Lower lobe of right lung (tissue), 2 donors: ENCODE data around the gene ITGA2. TPM values are rescaled to one million over a fixed set of nuclear protein-coding genes. Genes with fewer than 3 reads are reported as not detected.

ENCODE experiments used
- ATAC-seq, 2 donors: fragments of 200-7000 bp; cut with Tn5 transposase; one replicate each; pipeline ENCODE4 v1.9.1; 2020 to 2022; ENCODE audit warnings: mild to moderate bottlenecking in 2 of 2, moderate library complexity in 2 of 2
- DNase-seq: peaks from one replicate; pipeline ENCODE4 v3.0.0-alpha.2; 2020
- H3K27ac ChIP-seq: fragments of 200-600 bp; one replicate; pipeline ENCODE4 v1.8.0; 2022
- H3K27me3 ChIP-seq: fragments of 200-600 bp; one replicate; pipeline ENCODE4 v1.8.0; 2022; ENCODE audit warnings: low read depth
- H3K36me3 ChIP-seq: fragments of 200-600 bp; one replicate; pipeline ENCODE4 v1.8.0; 2022; ENCODE audit warnings: mild to moderate bottlenecking
- H3K4me1 ChIP-seq: fragments of 200-600 bp; one replicate; pipeline ENCODE4 v1.8.0; 2022
- H3K4me3 ChIP-seq: fragments of 200-600 bp; one replicate; pipeline ENCODE4 v1.8.0; 2022; ENCODE audit warnings: mild to moderate bottlenecking
- H3K9me3 ChIP-seq: fragments of 200-600 bp; one replicate; pipeline ENCODE4 v1.8.0; 2022
- CTCF ChIP-seq: fragments of 200-600 bp; IDR thresholded peaks from one replicate; pipeline ENCODE4 v1.8.0; 2022; ENCODE audit warnings: antibody characterized with exemption, mild to moderate bottlenecking
- intact Hi-C: fragments of 100-400 bp; cut with DNase I; formaldehyde crosslinking; loops from one replicate; pipeline ENCODE4 v1.11.0; 2022
- total RNA-seq: library from RNA; stranded (reverse); fragmentation: NEBNext Ultra II Directional; extraction: Animal tissue kit (Norgen Biotek cat#: 25700); gene quantifications from one replicate; pipeline ENCODE4 v1.2.1, GENCODE V29; 2021
- donor health status: DM: no; HTN: yes; CAD: no; lungs with severe emphysema.

ITGA2 gene
- total RNA-seq, 1 donor from 2014 or later, result 7.4 TPM

GRCh38 chr5:53025487-53025886 is 36.3 kb downstream of the ITGA2 start:
- no peak for ATAC-seq
- intact Hi-C loops, result no loop called here
- TF ChIP-seq CTCF, result no peak
- Histone ChIP-seq H3K9me3 (no peaks in the 10 kb centered on the region), H3K4me1 (peaks cover 33% of the 10 kb centered on the region), H3K4me3 (no peak overlapping the region), H3K36me3 (no peaks in the 10 kb centered on the region), H3K27me3 (no peaks in the 10 kb centered on the region), H3K27ac (no peak overlapping the region)
- DNase-seq, result no peak

- H3K27ac ChIP-seq, result no peak overlapping the region
- H3K36me3 ChIP-seq, result no peaks in the 10 kb centered on the region
- H3K4me3 ChIP-seq, result no peak overlapping the region
- no peaks in the 10 kb centered on the region for H3K9me3 ChIP-seq
- ATAC-seq, result peak in 1 of 2 donors; percentile 12
- peaks cover 57% of the 10 kb centered on the region for H3K4me1 ChIP-seq
- no peak for TF ChIP-seq CTCF
- no peak for DNase-seq
- H3K27me3 ChIP-seq, result no peaks in the 10 kb centered on the region
- intact Hi-C loops, result no loop called here
Measured at GRCh38 chr5:53027913-53028312, 38.8 kb downstream of the ITGA2 start.

GRCh38 chr5:53029608-53030007 is 40.5 kb downstream of the ITGA2 start:
- Histone ChIP-seq H3K9me3 (no peaks in the 10 kb centered on the region), H3K4me1 (peaks cover 47% of the 10 kb centered on the region), H3K27ac (no peak overlapping the region), H3K4me3 (no peak overlapping the region), H3K36me3 (no peaks in the 10 kb centered on the region), H3K27me3 (no peaks in the 10 kb centered on the region)
- ATAC-seq (no peak), DNase-seq (no peak)
- no peak for TF ChIP-seq CTCF
- intact Hi-C loops, result no loop called here

GRCh38 chr5:53030893-53031292 is 41.7 kb downstream of the ITGA2 start:
- Histone ChIP-seq H3K27ac (peak overlapping the region; percentile 64), H3K4me1 (peaks cover 36% of the 10 kb centered on the region), H3K4me3 (no peak overlapping the region), H3K9me3 (no peaks in the 10 kb centered on the region), H3K27me3 (no peaks in the 10 kb centered on the region), H3K36me3 (no peaks in the 10 kb centered on the region)
- no peak for DNase-seq
- no peak for ATAC-seq
- intact Hi-C loops, result no loop called here
- TF ChIP-seq CTCF, result no peak

- no peak for TF ChIP-seq CTCF
- DNase-seq (no peak), ATAC-seq (peak; percentile 74 to 86)
- Histone ChIP-seq H3K4me1 (peaks cover 36% of the 10 kb centered on the region), H3K4me3 (no peak overlapping the region), H3K27ac (peak overlapping the region; percentile 64), H3K27me3 (no peaks in the 10 kb centered on the region), H3K9me3 (no peaks in the 10 kb centered on the region), H3K36me3 (no peaks in the 10 kb centered on the region)
- intact Hi-C loops, result no loop called here
Measured at GRCh38 chr5:53031695-53032096, 42.5 kb downstream of the ITGA2 start.

- Histone ChIP-seq H3K4me3 (no peak overlapping the region), H3K4me1 (peaks cover 38% of the 10 kb centered on the region), H3K9me3 (no peaks in the 10 kb centered on the region), H3K27me3 (no peaks in the 10 kb centered on the region), H3K27ac (peak overlapping the region; percentile 64), H3K36me3 (no peaks in the 10 kb centered on the region)
- intact Hi-C loops, result no loop called here
- DNase-seq, result no peak
- no peak for ATAC-seq
- no peak for TF ChIP-seq CTCF
Measured at GRCh38 chr5:53032188-53032587, 43.0 kb downstream of the ITGA2 start.
